HUES6 (cell line): ENCODE data around the gene WDR41.

ENCODE experiments used
- H3K27ac ChIP-seq: 2 replicates; pipeline ENCODE4 v1.7.0; 2013; ENCODE audit warnings: low read depth, mild to moderate bottlenecking, low read length, inconsistent platforms
- H3K27me3 ChIP-seq: 2 replicates; pipeline ENCODE4 v1.6.1; 2013; ENCODE audit warnings: low read length; ENCODE audit not compliant: control insufficient read depth, insufficient read depth
- H3K36me3 ChIP-seq: 2 replicates; pipeline ENCODE4 v1.6.1; 2013; ENCODE audit warnings: low read length; ENCODE audit not compliant: control insufficient read depth, insufficient read depth
- H3K4me1 ChIP-seq: 2 replicates; pipeline ENCODE4 v1.6.1; 2013; ENCODE audit warnings: low read length; ENCODE audit not compliant: control insufficient read depth, insufficient read depth
- H3K4me3 ChIP-seq: 2 replicates; pipeline ENCODE4 v1.5.1; 2013; ENCODE audit warnings: low read depth, low read length
- H3K9ac ChIP-seq: one replicate; pipeline ENCODE4 v1.6.1; 2013; ENCODE audit warnings: mild to moderate bottlenecking, low read length
- H3K9me3 ChIP-seq: 2 replicates; pipeline ENCODE4 v1.6.1; 2013; ENCODE audit warnings: low read depth, low read length; ENCODE audit not compliant: control insufficient read depth, insufficient read depth

The WDR41 gene

DNA sequence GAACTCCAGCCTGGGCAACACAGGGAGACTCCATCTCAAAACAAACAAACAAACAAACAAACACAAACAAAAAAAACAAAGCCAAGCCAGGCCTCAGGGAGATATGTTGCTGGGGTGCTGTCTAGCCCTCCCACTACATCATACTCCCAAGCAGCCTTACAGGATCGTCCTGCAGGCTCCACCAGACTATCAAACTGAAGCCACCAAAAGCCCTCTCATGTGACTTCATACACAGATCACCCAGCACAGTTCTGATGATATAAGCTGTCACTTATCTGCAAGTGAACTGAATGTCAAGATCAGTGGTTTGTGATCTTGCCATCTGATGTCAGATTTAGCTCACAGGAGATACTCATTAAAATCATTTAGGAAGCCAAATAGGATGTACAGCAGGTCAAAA, 43.3 kb downstream of the WDR41 start:
- H3K27me3 ChIP-seq: no peaks in the 10 kb centered on the region
- H3K27ac ChIP-seq: no peak overlapping the region
- H3K4me3 ChIP-seq: no peak overlapping the region
- H3K36me3 ChIP-seq: peaks cover 27% of the 10 kb centered on the region
- H3K4me1 ChIP-seq: no peaks in the 10 kb centered on the region
- no peak overlapping the region for H3K9ac ChIP-seq
- no peaks in the 10 kb centered on the region for H3K9me3 ChIP-seq

DNA sequence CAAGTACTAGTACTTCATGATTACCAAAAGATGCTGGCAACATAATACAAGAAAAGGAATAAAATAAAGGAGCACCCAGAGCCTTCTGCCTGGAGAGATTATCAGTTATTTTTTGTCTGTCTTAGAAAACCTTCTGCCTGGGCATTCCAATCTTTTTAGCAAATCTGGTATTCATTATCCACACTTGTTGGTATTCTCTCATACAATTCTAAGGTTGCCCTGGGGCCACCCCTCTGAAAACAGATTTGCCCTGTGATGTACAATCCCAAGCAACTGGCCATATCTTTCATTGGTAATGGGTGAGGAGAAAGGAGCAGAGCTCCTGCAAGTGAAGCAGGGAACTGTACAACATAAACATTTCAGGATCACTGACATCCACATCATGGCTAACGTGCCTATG, 47.8 kb downstream of the WDR41 start:
- no peak overlapping the region for H3K27ac ChIP-seq
- no peak overlapping the region for H3K4me3 ChIP-seq
- H3K9me3 ChIP-seq: no peaks in the 10 kb centered on the region
- peaks cover 20% of the 10 kb centered on the region for H3K36me3 ChIP-seq
- H3K4me1 ChIP-seq: no peaks in the 10 kb centered on the region
- H3K27me3 ChIP-seq: no peaks in the 10 kb centered on the region
- H3K9ac ChIP-seq: no peak overlapping the region

DNA sequence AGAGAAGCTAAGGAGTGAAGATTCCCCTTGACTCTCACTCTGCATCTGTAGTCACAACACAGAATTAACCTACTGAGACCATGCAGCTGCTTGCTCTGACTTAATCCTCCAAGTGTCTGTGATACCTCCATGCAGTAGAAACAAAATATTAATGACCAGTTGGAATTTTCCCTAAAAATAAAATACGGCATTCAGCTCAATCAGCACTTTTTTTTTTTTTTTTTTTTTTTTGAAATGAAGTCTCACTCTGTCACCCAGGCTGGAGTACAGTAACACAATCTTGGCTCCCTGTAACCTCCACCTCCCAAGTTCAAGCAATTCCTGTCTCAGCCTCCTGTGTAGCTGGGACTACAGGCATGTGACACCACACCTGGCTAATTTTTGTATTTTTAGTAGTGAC, 48.4 kb downstream of the WDR41 start:
- H3K9ac ChIP-seq: no peak overlapping the region
- H3K4me1 ChIP-seq: no peaks in the 10 kb centered on the region
- H3K36me3 ChIP-seq: peaks cover 13% of the 10 kb centered on the region

DNA sequence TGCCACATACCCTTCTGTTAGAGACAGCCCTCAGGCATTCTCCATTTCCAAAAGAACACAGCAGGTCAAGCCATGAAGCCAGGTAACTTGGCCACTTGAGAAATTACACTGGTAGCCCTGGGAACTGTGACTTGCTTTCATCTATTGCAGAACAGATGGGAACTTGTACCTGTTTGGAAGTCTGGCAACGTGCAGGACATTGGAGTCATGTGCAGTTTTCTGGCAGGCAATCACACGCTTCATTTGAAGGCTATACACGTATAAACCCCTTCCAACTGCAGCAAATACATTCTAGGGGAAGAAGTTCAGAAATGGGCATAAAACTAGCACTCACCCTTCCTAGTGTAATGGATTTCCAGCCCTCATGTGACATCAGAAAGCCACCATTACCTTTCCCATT, 54.0 kb downstream of the WDR41 start:
- peaks cover 17% of the 10 kb centered on the region for H3K36me3 ChIP-seq
- H3K27me3 ChIP-seq: no peaks in the 10 kb centered on the region
- H3K27ac ChIP-seq: no peak overlapping the region
- no peaks in the 10 kb centered on the region for H3K4me1 ChIP-seq
- no peaks in the 10 kb centered on the region for H3K9me3 ChIP-seq
- H3K4me3 ChIP-seq: no peak overlapping the region
- H3K9ac ChIP-seq: no peak overlapping the region

More for the DNA sequence above, 48.4 kb downstream of the WDR41 start:
- Histone ChIP-seq H3K4me3 (no peak overlapping the region), H3K27me3 (no peaks in the 10 kb centered on the region), H3K9me3 (no peaks in the 10 kb centered on the region), H3K27ac (no peak overlapping the region)

DNA sequence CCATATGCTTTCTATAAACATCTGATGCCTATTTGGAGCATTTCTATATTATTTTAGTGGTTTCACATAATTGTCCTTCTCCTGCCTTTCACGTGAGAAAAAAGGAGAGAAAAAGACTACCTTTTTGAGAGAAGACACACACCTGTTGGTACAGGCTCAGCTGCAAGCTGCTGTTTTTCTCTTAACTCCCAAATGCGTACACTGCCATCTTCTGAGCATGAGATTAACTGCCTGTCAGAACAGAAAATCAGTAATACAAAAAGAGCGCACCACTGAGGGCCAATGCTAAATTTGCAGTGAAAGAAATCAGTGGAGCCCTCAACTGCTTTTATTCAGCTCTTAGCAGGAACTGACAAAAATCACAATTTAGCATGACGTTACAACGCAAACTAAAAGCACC, 54.9 kb downstream of the WDR41 start:
- H3K4me1 ChIP-seq: no peaks in the 10 kb centered on the region
- no peak overlapping the region for H3K9ac ChIP-seq
- H3K27me3 ChIP-seq: no peaks in the 10 kb centered on the region
- no peak overlapping the region for H3K27ac ChIP-seq
- no peak overlapping the region for H3K4me3 ChIP-seq
- H3K36me3 ChIP-seq: peaks cover 26% of the 10 kb centered on the region
- no peaks in the 10 kb centered on the region for H3K9me3 ChIP-seq

DNA sequence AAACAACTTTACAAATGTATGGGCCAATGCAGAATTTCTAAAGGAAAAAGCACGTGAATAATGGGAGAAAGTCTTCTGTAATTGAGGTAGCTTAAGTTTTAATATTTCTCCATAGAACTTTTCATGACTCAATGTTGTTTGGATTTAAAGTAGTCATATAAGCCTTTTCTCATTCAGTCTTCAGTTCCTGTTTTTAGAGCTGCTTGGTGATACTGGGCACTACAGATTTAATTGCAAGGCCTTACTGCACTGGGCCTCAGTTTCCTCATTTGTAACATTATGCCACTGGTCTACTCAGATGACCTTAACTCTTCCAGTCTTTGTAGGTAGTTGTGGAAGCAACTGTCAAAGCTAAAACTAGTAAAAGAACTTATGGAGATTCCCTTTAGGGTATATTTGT, 60.4 kb downstream of the WDR41 start:
- H3K27ac ChIP-seq: no peak overlapping the region
- H3K4me3 ChIP-seq: no peak overlapping the region
- H3K4me1 ChIP-seq: no peaks in the 10 kb centered on the region
- no peak overlapping the region for H3K9ac ChIP-seq
- no peaks in the 10 kb centered on the region for H3K9me3 ChIP-seq
- no peaks in the 10 kb centered on the region for H3K27me3 ChIP-seq
- peaks cover 36% of the 10 kb centered on the region for H3K36me3 ChIP-seq

DNA sequence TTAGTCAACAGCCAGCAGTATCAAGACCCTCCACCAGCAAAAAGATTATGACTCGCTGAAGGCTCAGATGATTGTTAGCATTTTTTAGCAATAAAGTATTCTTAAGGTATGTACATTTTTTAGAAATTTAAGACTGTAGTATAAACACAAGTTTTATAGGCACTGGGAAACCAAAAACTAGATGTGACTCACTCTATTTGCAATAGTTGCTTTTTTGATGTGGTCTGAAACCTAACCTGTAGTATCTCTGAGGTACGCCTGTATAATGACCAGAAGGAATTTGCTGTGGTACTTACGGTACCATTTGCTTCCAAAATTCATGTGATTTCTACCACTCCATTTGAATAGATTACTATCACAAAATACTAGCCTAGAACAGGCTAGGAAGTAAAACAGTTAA, 60.8 kb downstream of the WDR41 start:
- H3K4me3 ChIP-seq: no peak overlapping the region
- no peaks in the 10 kb centered on the region for H3K27me3 ChIP-seq
- no peaks in the 10 kb centered on the region for H3K4me1 ChIP-seq
- no peak overlapping the region for H3K27ac ChIP-seq
- H3K9me3 ChIP-seq: no peaks in the 10 kb centered on the region
- peaks cover 36% of the 10 kb centered on the region for H3K36me3 ChIP-seq
- no peak overlapping the region for H3K9ac ChIP-seq

DNA sequence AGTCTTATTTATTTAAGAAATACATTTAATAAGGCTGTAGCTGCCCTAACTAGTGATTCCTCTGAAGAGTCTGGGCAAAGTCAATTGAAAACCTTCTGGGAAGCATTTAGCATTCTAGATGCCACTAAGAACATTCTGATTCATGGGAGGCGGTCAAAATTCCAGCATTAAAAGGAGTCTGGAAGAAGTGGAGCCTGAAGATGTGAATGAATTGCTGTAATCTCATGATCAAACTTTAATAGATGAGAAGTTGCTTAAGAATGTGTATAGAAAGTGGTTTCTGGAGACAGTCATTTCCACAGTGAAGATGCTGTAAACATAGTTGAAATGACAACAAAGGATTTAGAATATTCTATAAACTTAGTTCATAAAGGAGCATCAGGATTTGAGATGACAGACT, 61.4 kb downstream of the WDR41 start:
- H3K27ac ChIP-seq: no peak overlapping the region

DNA sequence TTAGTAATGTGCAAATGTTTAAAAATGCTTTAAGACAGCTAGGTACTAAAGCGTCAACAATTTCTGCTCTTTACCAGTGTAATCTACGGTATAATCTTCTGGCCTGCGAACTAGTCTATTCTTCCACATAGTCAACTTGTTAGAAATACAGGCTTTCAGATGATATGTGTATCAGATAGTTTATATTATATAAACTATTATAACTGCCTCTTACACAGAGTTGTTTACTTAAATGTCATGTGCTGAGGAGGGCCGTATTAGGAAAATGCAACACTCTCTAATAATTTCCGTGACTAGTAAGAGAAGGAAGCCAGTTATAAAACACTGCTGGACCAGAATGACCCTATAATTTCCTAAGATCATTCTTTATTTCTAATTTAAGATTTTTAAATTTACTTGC, 63.6 kb downstream of the WDR41 start:
- Histone ChIP-seq H3K9me3 (no peaks in the 10 kb centered on the region), H3K4me1 (no peaks in the 10 kb centered on the region), H3K27ac (no peak overlapping the region), H3K36me3 (peaks cover 26% of the 10 kb centered on the region), H3K27me3 (no peaks in the 10 kb centered on the region), H3K9ac (no peak overlapping the region), H3K4me3 (no peak overlapping the region)

More for the DNA sequence above, 61.4 kb downstream of the WDR41 start:
- Histone ChIP-seq H3K9ac (no peak overlapping the region), H3K36me3 (peaks cover 31% of the 10 kb centered on the region), H3K27me3 (no peaks in the 10 kb centered on the region), H3K4me1 (no peaks in the 10 kb centered on the region), H3K4me3 (no peak overlapping the region), H3K9me3 (no peaks in the 10 kb centered on the region)

DNA sequence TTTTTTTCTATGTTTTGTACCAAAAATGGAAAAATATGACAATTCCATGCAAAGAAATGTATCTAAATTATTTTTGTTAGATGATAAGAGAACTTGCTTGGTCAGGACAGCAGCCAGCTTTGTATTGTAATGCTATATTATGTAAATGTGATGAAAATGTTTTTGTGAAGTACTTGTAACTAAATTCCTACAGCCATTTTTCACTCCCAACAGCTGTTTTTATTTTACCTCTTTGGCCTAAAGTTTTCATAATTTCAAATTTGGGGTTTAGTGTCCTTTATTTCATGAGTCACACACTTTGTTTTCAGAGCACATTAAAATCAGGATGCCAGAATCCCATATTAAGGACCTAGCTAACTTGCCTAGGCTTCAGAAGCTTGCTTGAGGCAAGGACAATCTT, 64.1 kb downstream of the WDR41 start:
- Histone ChIP-seq H3K27me3 (no peaks in the 10 kb centered on the region), H3K36me3 (peaks cover 23% of the 10 kb centered on the region), H3K4me1 (no peaks in the 10 kb centered on the region), H3K9ac (no peak overlapping the region), H3K4me3 (no peak overlapping the region), H3K9me3 (no peaks in the 10 kb centered on the region), H3K27ac (no peak overlapping the region)

DNA sequence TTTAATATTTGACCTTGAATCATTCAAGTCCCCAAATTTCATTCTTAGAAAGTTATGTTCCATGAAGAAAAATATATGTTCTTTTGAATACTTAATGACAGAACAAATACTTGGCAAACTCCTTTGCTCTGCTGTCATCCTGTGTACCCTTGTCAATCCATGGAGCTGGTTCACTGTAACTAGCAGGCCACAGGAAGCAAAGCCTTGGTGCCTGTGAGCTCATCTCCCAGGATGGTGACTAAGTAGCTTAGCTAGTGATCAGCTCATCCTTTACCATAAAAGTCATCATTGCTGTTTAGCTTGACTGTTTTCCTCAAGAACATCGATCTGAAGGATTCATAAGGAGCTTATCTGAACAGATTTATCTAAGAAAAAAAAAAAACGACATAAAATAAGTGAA, 65.4 kb downstream of the WDR41 start:
- Histone ChIP-seq H3K4me3 (no peak overlapping the region), H3K27ac (no peak overlapping the region), H3K9me3 (no peaks in the 10 kb centered on the region), H3K36me3 (peaks cover 10% of the 10 kb centered on the region), H3K27me3 (no peaks in the 10 kb centered on the region), H3K4me1 (no peaks in the 10 kb centered on the region), H3K9ac (no peak overlapping the region)

DNA sequence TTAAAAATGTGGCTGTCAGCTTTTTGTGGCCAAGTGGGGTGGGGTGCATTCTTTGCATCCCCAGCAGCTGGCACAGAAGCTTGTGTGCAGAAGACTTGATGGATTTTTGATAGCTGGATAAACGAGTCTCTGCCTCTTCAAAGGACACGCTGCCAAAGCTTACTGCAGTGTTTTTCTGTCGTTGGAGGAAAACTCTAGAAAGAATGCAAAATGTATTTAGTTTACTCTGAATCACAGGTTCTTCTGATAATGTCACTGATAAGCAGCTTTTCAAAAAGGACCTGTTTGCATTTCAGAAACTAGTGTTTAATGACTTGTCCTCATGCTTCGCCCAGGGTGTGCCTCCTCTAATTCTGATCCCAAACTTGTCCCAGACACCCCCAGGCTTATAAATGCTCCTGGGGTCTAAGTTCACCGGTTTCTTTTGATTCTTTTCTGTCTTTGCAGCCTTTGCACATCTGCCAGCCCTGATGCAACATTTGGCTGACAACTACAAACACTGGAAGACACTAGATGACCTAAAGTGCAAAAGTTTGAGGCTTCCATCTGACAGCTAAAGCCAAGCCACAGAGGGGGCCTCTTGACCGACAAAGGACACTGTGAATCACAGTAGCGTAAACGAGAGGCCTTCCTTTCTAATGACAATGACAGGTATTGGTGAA, 66.0 kb downstream of the WDR41 start:
- no peaks in the 10 kb centered on the region for H3K4me1 ChIP-seq
- H3K27me3 ChIP-seq: no peaks in the 10 kb centered on the region
- H3K9me3 ChIP-seq: no peaks in the 10 kb centered on the region
- H3K4me3 ChIP-seq: no peak overlapping the region
- H3K9ac ChIP-seq: no peak overlapping the region
- H3K36me3 ChIP-seq: peaks cover 5% of the 10 kb centered on the region
- no peak overlapping the region for H3K27ac ChIP-seq
